Keratinocyte (primary cell): ENCODE results near the gene ATF7.

ENCODE experiments used
- CTCF ChIP-seq, 3 experiments: IDR thresholded peaks in 1 of 3; conservative IDR thresholded peaks in 1 of 3; optimal IDR thresholded peaks in 1 of 3; 2 replicates in 2 of 3; 3 replicates in 1 of 3; pipeline versions ENCODE3 to v1.5.1; 2011; ENCODE audit warnings: low read length in 3 of 3, mild to moderate bottlenecking in 3 of 3, moderate library complexity in 2 of 3, control low read depth in 1 of 3, inconsistent platforms in 1 of 3; ENCODE audit not compliant: insufficient read depth in 2 of 3; ENCODE audit errors: extremely low read depth in 1 of 3
- EZH2 ChIP-seq: IDR thresholded peaks from one replicate; pipeline ENCODE4 v1.6.1; 2012; ENCODE audit warnings: inconsistent platforms, mild to moderate bottlenecking, low read length, moderate library complexity

GRCh38 chr12:53504004-53504920 is 121.9 kb downstream of the ATF7 start:
- no peak for TF ChIP-seq EZH2
- TF ChIP-seq CTCF (optimal IDR thresholded peaks at IDR 0.05 in 1 of 3, IDR thresholded peaks at IDR 0.05 in 1 of 3, conservative IDR thresholded peaks at IDR 0.05 in 1 of 3; ENCODE audit: extremely low read depth in 1 of 3, insufficient read depth in 2 of 3, low read length in 3 of 3): no peak
